ENCODE results near the gene EHMT1.

Gene EHMT1

GRCh38 chr9:137817236-137818200 is 198.7 kb downstream of the EHMT1 start:
- in situ Hi-C loops (cut with MboI; ENCODE audit: low sequenced_read_pairs): no loop called here

- in situ Hi-C loops (cut with MboI; ENCODE audit: low sequenced_read_pairs): no loop called here
Measured at GRCh38 chr9:137818286-137818685, 199.5 kb downstream of the EHMT1 start.

DNA sequence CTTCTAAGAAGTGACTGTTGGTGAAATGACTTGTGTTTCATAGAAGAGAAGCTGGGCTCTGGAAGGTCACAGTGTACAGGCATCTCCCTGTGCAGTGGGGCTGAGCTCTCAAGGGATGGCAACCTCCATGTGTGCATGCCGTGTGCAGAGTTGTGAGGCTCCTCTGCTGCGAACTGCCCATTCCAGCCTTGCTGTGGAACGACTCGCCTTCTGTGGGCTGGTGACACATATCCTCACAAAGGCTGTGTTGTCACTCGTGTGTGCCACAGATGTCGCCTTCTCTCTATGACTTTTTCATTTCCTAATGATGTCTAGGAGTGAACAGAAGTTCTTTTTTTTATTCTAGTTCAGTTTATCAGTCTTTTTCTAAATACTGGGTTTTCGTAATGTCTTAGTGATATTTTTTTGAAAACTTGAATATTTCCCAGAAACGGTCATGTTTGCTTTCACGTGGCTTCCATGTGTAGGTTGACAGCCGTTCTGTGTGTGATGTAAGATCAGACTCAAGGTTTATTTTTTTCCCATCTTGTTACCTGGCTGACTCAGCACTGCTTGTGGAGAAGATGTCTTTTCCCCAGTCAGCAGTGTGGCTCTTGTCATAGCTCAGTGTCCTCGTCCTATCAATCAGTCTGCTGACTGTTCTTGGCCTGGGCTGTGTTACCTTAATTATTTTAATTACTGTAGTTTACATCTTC is 201.5 kb downstream of the EHMT1 start:
- in situ Hi-C loops (cut with MboI; ENCODE audit: low sequenced_read_pairs): no loop called here

- in situ Hi-C loops (cut with MboI; ENCODE audit: low sequenced_read_pairs): no loop called here
Measured at GRCh38 chr9:137823986-137824771, 205.4 kb downstream of the EHMT1 start.

- in situ Hi-C loops (cut with MboI; ENCODE audit: low sequenced_read_pairs): no loop called here
Measured at GRCh38 chr9:137825324-137825989, 206.7 kb downstream of the EHMT1 start.

DNA sequence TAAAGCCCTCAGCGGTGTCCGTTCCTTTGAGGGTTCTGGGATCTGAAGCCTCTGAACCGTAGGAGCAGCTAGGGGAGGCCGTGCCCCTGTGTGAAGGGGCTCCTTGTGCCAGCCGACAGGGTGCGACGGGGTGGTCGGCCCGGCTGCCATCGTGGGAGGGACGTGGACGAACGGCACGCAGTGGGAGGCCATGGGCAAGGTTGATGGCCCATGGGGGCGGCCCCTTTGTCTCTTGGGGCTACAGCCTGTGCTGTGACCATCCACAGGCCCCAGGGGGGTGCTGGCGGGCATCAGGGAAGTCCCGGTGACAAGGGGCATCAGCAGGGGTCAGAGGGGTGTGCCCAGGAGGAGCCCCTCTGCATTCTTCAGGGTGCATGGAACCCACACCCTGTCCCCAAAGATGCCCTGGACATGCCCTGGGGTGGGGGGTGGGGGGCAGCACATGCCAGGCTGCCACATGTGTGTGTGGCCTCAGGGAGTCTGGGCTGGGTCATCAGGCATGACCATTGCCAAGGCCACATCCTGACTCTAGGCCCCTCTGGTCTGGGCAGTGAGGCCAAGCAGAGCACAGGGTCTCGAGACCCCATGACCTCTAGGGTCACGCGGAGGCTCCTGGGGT is 209.2 kb downstream of the EHMT1 start:
- in situ Hi-C loops (cut with MboI; ENCODE audit: low sequenced_read_pairs): no loop called here

- in situ Hi-C loops (cut with MboI; ENCODE audit: low sequenced_read_pairs): no loop called here
Measured at GRCh38 chr9:137828527-137829259, 209.9 kb downstream of the EHMT1 start.

DNA sequence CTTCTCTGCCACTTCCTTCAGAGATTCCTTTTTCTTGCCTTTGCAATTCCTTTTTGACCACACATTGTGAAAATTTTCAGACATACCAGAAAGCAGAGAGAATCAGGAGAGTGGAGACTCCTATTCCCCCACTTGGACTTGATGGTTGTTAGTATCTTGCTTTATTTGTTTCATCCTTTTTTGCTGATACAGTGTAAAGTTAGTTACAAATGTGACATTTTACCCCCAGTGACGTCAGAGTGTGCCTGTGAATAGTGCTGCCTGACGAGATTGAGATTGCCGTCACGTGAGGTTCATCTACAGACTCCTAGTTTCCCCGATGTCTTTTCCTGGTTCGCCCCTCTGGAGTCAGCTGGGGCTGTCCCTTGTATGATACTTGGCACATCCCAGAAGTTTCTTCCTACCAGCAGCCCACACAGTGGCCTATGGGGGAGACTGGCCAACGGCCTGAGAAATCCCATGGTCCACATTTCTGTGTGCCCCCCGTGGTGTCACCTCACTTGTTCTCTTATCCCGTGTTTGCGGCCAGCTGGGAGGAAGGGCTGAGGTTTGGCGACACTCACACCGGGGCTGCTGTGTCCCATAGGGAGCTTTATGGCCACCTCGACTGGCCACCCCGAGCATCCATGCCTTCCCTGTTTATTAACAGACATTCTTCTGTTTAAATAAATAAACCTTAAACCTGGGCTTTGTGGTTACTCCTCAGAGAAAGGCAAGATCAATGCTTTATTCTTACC is 210.6 kb downstream of the EHMT1 start:
- in situ Hi-C loops (cut with MboI; ENCODE audit: low sequenced_read_pairs): no loop called here

GRCh38 chr9:137832191-137832700 is 213.4 kb downstream of the EHMT1 start:
- in situ Hi-C loops (cut with MboI; ENCODE audit: low sequenced_read_pairs): no loop called here

DNA sequence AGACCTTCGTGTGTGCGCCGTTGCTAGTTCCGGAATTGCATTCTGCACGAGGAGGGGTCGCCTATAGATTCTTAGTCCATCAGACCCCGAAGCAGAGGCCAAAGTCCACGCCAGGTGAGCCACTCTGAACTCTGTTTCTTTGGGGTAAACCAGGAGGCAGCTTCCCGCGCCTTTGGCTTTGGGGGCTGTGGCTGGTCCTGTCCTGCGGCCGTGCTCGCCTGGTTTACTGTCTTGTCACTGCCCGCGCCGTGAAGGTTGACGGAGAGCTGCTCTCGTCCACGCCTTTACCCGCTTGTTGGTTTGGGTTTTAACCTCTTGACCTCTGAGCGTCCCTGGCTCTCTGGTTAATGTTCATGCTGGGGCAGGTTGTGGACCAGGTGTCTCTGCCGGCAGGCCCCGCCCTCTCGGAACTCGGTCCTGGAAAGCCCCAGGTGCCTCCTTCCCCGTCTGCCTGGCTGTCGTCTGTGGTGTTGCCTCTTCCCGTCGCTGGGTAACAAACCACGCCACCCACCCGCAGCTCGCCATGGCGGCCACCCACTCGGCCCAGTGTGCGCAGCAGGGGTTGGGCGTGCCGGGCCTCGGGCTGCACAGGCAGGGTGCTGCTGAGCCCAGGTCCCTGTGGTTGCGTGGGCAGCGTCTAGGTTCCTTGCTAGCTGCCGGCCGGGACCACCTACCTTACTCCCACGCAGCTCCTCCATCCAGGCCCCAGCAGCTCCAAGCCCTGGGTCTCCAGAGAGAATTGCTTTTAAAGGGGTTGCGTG is 214.2 kb downstream of the EHMT1 start:
- in situ Hi-C loops (cut with MboI; ENCODE audit: low sequenced_read_pairs): no loop called here

DNA sequence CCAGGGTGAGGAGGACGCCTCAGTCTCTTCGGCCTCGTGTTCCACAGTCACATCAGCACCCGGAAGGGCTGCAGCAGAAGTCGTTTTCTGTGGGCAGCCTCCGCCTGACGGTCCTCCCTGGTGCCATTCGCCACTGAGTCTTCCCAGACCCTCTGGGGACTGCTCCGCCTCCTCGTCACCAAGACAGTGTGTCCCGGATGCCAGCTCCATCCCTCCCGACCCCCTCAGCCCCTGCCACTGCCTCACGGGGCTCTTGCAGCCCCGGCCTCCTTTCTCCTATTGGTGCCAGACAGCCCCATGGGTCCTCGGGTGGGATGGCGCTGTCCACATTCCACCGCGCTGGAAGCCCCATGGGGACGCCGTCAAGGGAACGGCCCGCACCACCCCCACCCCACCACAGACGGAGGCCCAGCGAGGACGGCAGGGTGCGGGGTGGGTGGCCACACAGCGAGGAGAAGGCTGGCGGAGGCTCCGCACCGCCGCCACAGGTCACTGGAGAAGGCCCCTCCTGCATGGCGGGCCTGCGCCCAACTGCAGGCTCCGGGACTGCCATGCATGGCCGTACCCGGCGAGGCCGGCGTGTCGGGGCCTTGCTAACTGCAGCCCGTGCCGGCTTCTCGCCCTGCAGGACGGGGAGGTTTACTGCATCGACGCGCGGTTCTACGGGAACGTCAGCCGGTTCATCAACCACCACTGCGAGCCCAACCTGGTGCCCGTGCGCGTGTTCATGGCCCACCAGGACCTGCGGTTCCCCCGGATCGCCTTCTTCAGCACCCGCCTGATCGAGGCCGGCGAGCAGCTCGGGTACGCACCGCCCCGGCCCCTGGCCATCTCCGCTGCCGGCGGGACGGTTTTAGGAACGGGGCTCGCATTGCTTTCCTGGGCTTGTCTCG is 215.2 kb downstream of the EHMT1 start:
- in situ Hi-C loops (cut with MboI; ENCODE audit: low sequenced_read_pairs): no loop called here

- in situ Hi-C loops (cut with MboI; ENCODE audit: low sequenced_read_pairs): no loop called here
Measured at GRCh38 chr9:137834846-137835546, 216.2 kb downstream of the EHMT1 start.

GRCh38 chr9:137836151-137836830 is 217.5 kb downstream of the EHMT1 start:
- in situ Hi-C loops (cut with MboI; ENCODE audit: low sequenced_read_pairs): no loop called here

GRCh38 chr9:137836831-137837241 is 218.0 kb downstream of the EHMT1 start:
- in situ Hi-C loops (cut with MboI; ENCODE audit: low sequenced_read_pairs): no loop called here

GRCh38 chr9:137837345-137838278 is 218.8 kb downstream of the EHMT1 start:
- in situ Hi-C loops (cut with MboI; ENCODE audit: low sequenced_read_pairs): no loop called here

Data from hTERT RPE-1 (cell line).